NB4 (cell line): ENCODE data around the gene CHD6.

ENCODE experiments used
- DNase-seq: peaks from one replicate; pipeline ENCODE4 v3.0.0; 2010; ENCODE audit warnings: low read depth
- H3K4me3 ChIP-seq: one replicate; pipeline ENCODE4 v1.5.1; 2011; ENCODE audit warnings: mild to moderate bottlenecking, low read depth, low read length, moderate library complexity
- MYC ChIP-seq: IDR thresholded peaks from 2 replicates; pipeline ENCODE4 v1.6.1; 2011; ENCODE audit warnings: low read depth, low read length
- POLR2A ChIP-seq: IDR thresholded peaks from 2 replicates; pipeline ENCODE4 v1.6.1; 2011; ENCODE audit warnings: mild to moderate bottlenecking; ENCODE audit not compliant: insufficient read length; ENCODE audit errors: extremely low read depth
- TF ChIP-seq, protein P1 (sequence below): IDR thresholded peaks from one replicate; pipeline ENCODE4 v1.5.1; 2012; ENCODE audit warnings: low read depth, low read length
- TF ChIP-seq, protein P2 (sequence below): IDR thresholded peaks from 2 replicates; pipeline ENCODE4 v1.6.1; 2011; ENCODE audit warnings: low read depth, low read length

CHD6 gene

GRCh38 chr20:41479113-41479512, 139.1 kb downstream of the CHD6 start:
- DNase-seq = no peak
- no peak overlapping the region for H3K4me3 ChIP-seq
- TF ChIP-seq POLR2A (no peak), MYC (no peak)

- no peak overlapping the region for H3K4me3 ChIP-seq
- no peak for DNase-seq
- TF ChIP-seq, protein P1, sequence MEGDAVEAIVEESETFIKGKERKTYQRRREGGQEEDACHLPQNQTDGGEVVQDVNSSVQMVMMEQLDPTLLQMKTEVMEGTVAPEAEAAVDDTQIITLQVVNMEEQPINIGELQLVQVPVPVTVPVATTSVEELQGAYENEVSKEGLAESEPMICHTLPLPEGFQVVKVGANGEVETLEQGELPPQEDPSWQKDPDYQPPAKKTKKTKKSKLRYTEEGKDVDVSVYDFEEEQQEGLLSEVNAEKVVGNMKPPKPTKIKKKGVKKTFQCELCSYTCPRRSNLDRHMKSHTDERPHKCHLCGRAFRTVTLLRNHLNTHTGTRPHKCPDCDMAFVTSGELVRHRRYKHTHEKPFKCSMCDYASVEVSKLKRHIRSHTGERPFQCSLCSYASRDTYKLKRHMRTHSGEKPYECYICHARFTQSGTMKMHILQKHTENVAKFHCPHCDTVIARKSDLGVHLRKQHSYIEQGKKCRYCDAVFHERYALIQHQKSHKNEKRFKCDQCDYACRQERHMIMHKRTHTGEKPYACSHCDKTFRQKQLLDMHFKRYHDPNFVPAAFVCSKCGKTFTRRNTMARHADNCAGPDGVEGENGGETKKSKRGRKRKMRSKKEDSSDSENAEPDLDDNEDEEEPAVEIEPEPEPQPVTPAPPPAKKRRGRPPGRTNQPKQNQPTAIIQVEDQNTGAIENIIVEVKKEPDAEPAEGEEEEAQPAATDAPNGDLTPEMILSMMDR = no peak
- no peak for TF ChIP-seq MYC
- TF ChIP-seq POLR2A = no peak
- TF ChIP-seq, protein P2, sequence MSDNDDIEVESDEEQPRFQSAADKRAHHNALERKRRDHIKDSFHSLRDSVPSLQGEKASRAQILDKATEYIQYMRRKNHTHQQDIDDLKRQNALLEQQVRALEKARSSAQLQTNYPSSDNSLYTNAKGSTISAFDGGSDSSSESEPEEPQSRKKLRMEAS = no peak
These were observed 140.2 kb downstream of the CHD6 start for GRCh38 chr20:41478026-41478425.

DNA sequence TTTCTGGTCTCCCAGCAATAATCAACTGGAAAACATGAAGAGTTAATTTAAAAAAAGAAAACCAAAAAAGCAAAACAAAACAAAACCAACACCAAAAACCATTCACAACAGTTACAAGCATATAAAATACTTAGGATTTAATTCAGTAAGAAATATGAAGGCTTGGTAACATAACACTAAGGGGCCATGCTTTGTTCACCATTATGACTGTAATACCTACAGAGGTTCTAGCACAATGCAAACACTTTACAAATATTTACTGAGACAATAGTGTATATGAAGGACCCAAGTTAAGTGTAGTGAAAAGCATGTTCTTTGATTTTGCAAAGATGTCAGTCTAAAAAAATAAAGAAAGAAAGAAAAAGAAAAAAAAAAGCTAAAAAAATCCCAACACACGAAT, 141.7 kb downstream of the CHD6 start:
- no peak for DNase-seq
- no peak for TF ChIP-seq POLR2A
- TF ChIP-seq, protein P2 = no peak
- TF ChIP-seq, protein P1 = no peak
- no peak for TF ChIP-seq MYC
- no peak overlapping the region for H3K4me3 ChIP-seq

DNA sequence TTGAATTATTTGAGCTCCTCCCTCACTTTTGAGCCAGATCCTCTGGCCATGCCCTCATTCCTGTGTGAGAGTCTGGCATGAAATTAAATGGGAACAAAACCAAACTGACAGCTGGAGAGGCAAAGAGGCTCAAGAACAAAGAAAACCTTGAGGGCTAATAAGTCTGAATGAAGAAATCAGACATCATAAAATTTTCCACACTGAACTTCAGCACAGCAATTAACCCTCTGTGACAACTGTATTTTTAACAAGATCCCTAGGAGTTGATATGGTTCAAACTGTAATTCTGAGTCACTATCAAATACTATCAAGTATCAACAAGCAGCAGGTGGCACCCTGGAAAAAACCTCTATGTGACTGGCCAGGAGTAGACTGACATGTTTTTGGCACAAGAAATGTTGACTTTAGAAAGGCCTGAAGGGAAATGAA, 142.2 kb downstream of the CHD6 start:
- H3K4me3 ChIP-seq = no peak overlapping the region
- no peak for DNase-seq
- TF ChIP-seq MYC (no peak), POLR2A (no peak)
- TF ChIP-seq, protein P1 = no peak
- TF ChIP-seq, protein P2 = no peak

DNA sequence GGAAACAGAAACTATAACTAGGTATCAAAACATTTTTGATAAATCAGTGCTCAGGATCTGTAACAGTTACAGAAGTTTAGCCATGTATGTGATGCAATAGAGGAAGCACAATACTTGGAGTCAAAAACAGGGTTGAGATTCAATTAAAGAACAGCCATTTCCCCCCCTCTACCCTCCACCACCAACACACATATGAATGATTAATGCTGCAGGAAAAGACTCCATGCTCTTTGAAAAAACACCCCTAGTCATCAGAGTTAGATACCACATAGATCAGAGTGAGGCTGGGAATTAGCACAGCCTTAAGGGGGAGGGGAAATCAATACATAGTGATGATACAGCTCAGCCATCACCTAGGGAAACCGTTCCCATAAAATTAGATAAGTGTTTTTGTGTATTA, 142.7 kb downstream of the CHD6 start:
- H3K4me3 ChIP-seq = no peak overlapping the region
- peak; percentile 20 for DNase-seq
- TF ChIP-seq, protein P2 = no peak
- TF ChIP-seq, protein P1 = no peak
- no peak for TF ChIP-seq POLR2A
- no peak for TF ChIP-seq MYC

- no peak overlapping the region for H3K4me3 ChIP-seq
These were observed 147.6 kb downstream of the CHD6 start for GRCh38 chr20:41470362-41471095.

More at GRCh38 chr20:41470362-41471095, 147.6 kb downstream of the CHD6 start:
- TF ChIP-seq, protein P2 = no peak
- TF ChIP-seq, protein P1 = no peak
- no peak for TF ChIP-seq POLR2A
- no peak for TF ChIP-seq MYC
- DNase-seq = peak; percentile 47
